ENCODE data around the gene WWOX. TPM values are rescaled to one million over a fixed set of nuclear protein-coding genes. Genes with fewer than 3 reads are reported as not detected.
A peak's percentile ranks its signal among the peaks of the same experiment; 100 is the strongest.

Gene WWOX
- total RNA-seq, 2 experiments from 2014 or later = 16.6 to 19.0 TPM

DNA sequence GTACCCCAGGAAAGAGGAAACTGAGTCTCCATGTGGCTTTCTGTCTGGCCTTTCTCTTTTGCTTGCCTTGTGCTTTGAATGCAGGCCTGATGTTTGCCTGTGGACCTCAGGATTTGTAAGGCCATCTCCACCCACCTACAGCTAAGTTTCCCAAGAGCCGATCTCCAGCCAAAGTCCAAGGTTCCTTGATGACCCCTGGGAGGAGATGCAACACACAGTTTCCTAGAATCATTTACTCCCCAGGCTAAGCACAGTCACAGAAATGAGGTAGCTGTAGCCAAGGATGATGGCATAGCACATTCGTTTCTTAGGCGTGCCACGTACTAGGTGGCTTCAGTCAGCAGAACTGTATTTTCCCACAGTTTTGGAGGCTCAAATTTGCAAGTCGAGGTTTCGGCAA is 905.6 kb downstream of the WWOX start:
- DNase-seq = no peak
- POLR2A ChIA-PET = no interaction called here
- H3K9me3 Mint-ChIP-seq = peaks cover 4% of the 10 kb centered on the region
- no peaks in the 10 kb centered on the region for H3K27me3 Mint-ChIP-seq
- H3K4me1 Mint-ChIP-seq = peaks cover 26% of the 10 kb centered on the region
- H3K36me3 Mint-ChIP-seq (ENCODE audit: low read depth) = peaks cover 11% of the 10 kb centered on the region
- CTCF ChIA-PET = no interaction called here
- no peak overlapping the region for H3K27ac Mint-ChIP-seq
- H3K4me3 Mint-ChIP-seq = no peak overlapping the region

DNA sequence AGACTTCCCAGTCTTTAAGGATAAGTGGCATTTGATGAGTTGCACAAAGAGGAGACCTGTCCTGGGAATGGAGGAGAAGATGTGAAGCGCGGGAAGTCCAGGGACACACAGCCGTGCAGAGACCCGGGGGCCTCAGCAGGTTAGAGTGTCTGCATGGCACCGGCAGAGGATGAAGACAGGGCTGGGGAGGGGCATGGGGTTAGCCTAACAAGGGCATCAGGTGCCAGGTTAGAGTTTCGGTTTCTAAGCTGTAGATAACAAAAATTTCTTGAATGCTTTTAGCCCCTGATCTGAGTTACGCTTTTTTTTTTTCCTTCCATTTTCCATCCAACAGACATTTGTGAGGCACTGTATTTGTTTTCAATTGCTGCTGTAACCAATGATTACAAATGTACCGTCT is 906.8 kb downstream of the WWOX start:
- Mint-ChIP-seq H3K4me3 (no peak overlapping the region), H3K27me3 (no peaks in the 10 kb centered on the region), H3K36me3 (ENCODE audit: low read depth) (peaks cover 11% of the 10 kb centered on the region), H3K4me1 (peaks cover 26% of the 10 kb centered on the region), H3K9me3 (peaks cover 4% of the 10 kb centered on the region), H3K27ac (peak overlapping the region; percentile 17)
- DNase-seq = no peak
- POLR2A ChIA-PET = no interaction called here
- CTCF ChIA-PET = interaction anchor here (0.7 kb wide), 1 partner anchor 236 kb away, joined by 3 read pairs; no protein-coding TSS in a partner anchor

DNA sequence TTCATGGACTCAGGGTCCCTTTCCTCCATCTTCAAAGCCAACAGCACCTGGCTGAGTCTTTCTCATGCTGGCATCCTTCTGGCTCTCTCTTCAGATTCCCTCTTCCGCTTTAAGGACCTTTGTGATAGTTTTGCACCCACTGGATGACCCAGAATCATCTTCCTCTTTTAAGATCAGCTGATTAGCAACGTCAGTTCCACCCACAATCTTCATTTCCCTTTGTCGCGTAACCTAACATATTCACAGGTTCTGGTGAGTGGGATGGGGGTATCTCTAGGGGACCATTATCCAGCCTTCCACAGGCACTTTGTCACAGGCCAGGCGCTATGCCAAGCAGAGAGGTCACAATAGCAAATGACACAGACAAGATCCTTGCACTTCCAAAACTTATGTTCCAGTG is 907.3 kb downstream of the WWOX start:
- peak overlapping the region; percentile 19 for H3K4me3 Mint-ChIP-seq
- ChIA-PET CTCF (interaction anchor here (0.9 kb wide), 1 partner anchor 41 kb away, joined by 4 read pairs; no protein-coding TSS in a partner anchor), POLR2A (interaction anchor here (0.8 kb wide), 1 partner anchor 49 kb away, joined by 3 read pairs; no protein-coding TSS in a partner anchor)
- peak overlapping the region; percentile 58 for H3K27ac Mint-ChIP-seq
- peaks cover 26% of the 10 kb centered on the region for H3K4me1 Mint-ChIP-seq
- peaks cover 11% of the 10 kb centered on the region for H3K36me3 Mint-ChIP-seq (ENCODE audit: low read depth)
- no peak for DNase-seq
- H3K9me3 Mint-ChIP-seq = peaks cover 4% of the 10 kb centered on the region
- H3K27me3 Mint-ChIP-seq = no peaks in the 10 kb centered on the region

DNA sequence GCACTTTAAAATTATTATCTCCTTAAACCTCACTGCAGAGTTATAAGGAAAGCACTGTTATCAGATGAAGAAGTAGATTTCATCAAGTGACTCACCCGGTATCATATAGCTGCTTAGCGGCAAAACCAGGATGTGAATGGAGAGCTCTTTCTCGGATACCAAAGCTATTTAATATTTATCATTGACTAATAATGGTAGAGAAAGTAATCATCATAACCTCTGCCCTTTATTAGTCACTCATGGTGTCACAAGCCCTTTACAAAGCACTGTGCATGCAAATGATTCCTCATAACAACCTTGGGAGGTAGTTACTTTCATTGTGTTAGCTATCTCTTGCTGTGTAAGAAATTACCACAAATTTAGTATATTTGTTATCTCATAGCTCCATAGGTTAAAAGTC is 908.2 kb downstream of the WWOX start:
- Mint-ChIP-seq H3K9me3 (peaks cover 4% of the 10 kb centered on the region), H3K27me3 (no peaks in the 10 kb centered on the region), H3K4me1 (peaks cover 31% of the 10 kb centered on the region), H3K36me3 (ENCODE audit: low read depth) (peaks cover 11% of the 10 kb centered on the region), H3K27ac (peak overlapping the region; percentile 29), H3K4me3 (no peak overlapping the region)
- no peak for DNase-seq
- CTCF ChIA-PET = interaction anchor here (0.9 kb wide), 1 partner anchor 40 kb away, joined by 4 read pairs; no protein-coding TSS in a partner anchor
- POLR2A ChIA-PET = interaction anchor here (0.6 to 1.1 kb wide), 4 partner anchors 12 to 50 kb away, joined by 3 read pairs; no protein-coding TSS in a partner anchor

DNA sequence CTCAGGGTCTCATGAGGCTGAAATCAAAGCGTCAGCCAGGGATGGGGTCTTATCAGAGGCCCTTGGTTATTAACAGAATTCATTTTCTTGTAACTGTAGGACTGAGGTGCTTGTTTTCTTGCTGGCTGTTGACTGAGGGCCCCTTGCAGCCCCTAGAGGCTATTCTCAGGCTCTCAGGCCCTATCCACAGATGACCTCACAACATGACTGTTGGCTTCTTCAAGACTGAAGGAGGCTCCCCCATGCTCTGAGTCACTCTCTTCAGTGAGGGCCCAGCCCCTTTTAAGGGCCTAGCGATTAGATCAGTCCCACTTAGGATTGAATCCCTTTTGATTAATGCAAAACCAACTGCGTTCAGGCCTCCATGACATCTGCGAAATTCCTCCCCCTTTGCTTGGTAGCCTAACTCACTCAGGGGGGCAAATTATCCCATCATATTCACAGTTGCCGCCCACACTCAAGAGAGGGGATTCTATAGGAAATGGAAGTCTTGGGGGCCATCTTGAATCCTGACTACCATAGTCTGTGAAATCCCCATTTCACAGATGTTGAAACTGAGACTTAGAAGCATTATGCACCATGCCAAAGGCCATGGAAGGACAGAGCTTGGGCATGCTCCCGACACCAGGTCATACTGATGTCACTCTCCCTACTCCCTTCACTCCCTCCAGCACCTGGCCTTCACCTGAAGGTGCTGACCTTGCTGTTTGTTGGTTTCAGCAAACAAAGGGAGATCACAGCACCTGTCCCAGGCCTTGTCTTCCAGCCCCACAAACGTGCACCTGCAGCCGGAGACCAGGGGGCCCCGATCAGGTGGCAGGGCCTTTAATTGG is 908.8 kb downstream of the WWOX start:
- no peak for DNase-seq
- Mint-ChIP-seq H3K27me3 (no peaks in the 10 kb centered on the region), H3K27ac (peak overlapping the region; percentile 29), H3K9me3 (peaks cover 4% of the 10 kb centered on the region), H3K4me1 (peaks cover 33% of the 10 kb centered on the region), H3K36me3 (ENCODE audit: low read depth) (peaks cover 11% of the 10 kb centered on the region), H3K4me3 (no peak overlapping the region)
- POLR2A ChIA-PET = interaction anchor here (0.6 to 1.1 kb wide), 3 partner anchors 11 to 46 kb away, joined by 3 read pairs; no protein-coding TSS in a partner anchor
- CTCF ChIA-PET = no interaction called here

DNA sequence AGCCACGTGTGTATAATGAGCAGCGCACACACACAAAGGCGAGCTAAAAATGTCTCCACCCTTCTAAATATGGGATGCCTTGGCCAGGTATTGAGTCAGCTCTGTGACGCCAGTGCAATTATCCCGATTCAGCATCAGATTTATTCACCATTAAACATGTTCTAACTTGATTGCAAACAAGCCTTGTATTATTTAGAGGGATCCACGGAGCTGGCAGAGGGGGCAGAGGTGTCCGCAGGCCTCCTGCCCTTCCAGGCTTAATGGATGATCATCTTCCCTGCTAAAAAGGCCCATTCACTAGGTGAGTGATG is 909.4 kb downstream of the WWOX start:
- ChIA-PET CTCF (no interaction called here), POLR2A (no interaction called here)
- H3K4me1 Mint-ChIP-seq = peaks cover 34% of the 10 kb centered on the region
- no peak overlapping the region for H3K4me3 Mint-ChIP-seq
- no peak overlapping the region for H3K27ac Mint-ChIP-seq
- H3K9me3 Mint-ChIP-seq = peaks cover 4% of the 10 kb centered on the region
- H3K36me3 Mint-ChIP-seq (ENCODE audit: low read depth) = peaks cover 11% of the 10 kb centered on the region
- no peak for DNase-seq
- H3K27me3 Mint-ChIP-seq = no peaks in the 10 kb centered on the region

DNA sequence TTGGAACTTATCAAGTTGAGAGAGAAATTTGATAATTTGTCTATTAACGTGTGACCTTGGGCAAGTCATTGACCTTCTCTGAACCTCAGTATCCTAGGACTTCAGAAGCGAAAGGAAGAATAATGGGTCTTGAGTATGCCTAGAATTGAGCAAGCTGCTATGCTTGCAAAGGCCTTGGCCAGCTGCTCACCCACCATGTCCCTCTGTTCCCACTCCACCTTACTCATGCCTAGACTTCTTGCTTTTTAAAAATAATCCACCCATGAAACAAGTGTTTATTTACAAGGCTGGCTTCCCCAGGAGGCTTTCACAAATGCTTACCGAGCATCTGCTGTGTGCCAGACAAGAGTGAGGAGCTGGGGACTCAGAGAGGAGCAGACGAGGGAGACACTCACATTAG is 910.4 kb downstream of the WWOX start:
- Mint-ChIP-seq H3K36me3 (ENCODE audit: low read depth) (peaks cover 11% of the 10 kb centered on the region), H3K27me3 (no peaks in the 10 kb centered on the region), H3K27ac (no peak overlapping the region), H3K4me1 (peaks cover 34% of the 10 kb centered on the region), H3K4me3 (no peak overlapping the region), H3K9me3 (peaks cover 4% of the 10 kb centered on the region)
- DNase-seq = no peak
- POLR2A ChIA-PET = no interaction called here
- CTCF ChIA-PET = no interaction called here

DNA sequence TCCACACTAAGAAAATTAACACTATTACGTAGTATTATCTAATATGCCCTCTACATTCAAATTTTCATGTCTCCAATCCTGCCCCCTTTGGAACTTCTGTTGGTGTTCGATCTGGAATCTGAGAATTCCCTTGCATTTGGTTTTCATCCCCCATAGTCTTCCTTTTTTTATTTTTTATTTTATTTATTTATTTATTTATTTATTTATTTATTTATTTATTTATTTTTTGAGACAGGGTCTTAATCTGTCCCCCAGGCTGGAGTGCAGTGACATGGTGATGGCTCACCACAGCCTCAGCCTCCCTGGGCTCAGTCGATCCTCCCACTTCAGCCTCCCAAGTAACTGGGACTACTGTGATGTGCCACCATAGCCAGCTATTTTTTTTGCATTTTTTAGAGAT is 911.8 kb downstream of the WWOX start:
- peaks cover 4% of the 10 kb centered on the region for H3K9me3 Mint-ChIP-seq
- ChIA-PET CTCF (no interaction called here), POLR2A (no interaction called here)
- no peak overlapping the region for H3K4me3 Mint-ChIP-seq
- DNase-seq = no peak
- peaks cover 7% of the 10 kb centered on the region for H3K36me3 Mint-ChIP-seq (ENCODE audit: low read depth)
- H3K27ac Mint-ChIP-seq = no peak overlapping the region
- peaks cover 30% of the 10 kb centered on the region for H3K4me1 Mint-ChIP-seq
- H3K27me3 Mint-ChIP-seq = no peaks in the 10 kb centered on the region

DNA sequence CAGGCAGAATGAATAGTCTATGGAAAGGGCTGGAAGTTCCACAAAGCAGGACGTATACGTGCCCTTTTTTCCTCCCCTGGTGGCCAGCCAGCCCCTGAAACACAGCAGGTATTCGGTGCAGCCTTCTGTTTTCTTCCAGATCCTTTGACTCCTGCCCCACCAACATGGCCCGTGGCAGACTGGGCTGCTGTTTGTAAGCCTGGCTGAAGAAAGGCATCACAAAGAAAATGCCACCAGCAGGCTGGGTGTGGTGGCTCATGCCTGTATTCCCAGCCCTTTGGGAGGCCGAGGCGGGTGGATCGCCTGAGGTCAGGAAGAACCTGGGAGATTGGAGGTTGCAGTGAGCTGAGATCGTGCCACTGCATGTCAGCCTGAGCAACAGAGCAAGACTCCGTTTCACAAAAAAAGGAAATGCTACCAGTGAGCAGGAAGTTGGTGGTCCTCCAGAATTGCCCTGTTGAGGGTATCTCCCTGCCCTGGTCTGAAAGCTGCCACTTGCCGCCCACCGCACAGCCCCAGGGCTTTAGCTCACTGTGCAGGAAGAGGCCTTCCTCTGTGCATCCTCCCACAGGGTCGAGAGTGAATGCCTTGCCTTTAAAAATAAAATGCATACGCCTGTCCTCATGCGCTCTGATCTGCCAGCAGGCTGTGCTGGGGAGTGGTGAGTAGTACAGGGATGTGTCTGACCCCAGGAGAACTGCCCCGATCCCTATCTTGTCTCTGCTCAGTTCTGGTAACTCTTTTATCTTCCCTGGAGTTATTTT is 913.4 kb downstream of the WWOX start:
- Mint-ChIP-seq H3K4me3 (no peak overlapping the region), H3K36me3 (ENCODE audit: low read depth) (peaks cover 3% of the 10 kb centered on the region), H3K27me3 (no peaks in the 10 kb centered on the region), H3K4me1 (peaks cover 14% of the 10 kb centered on the region), H3K9me3 (no peaks in the 10 kb centered on the region), H3K27ac (no peak overlapping the region)
- no peak for DNase-seq
- ChIA-PET CTCF (interaction anchor here (0.6 kb wide), 1 partner anchor 258 kb away, joined by 4 read pairs; no protein-coding TSS in a partner anchor), POLR2A (no interaction called here)

DNA sequence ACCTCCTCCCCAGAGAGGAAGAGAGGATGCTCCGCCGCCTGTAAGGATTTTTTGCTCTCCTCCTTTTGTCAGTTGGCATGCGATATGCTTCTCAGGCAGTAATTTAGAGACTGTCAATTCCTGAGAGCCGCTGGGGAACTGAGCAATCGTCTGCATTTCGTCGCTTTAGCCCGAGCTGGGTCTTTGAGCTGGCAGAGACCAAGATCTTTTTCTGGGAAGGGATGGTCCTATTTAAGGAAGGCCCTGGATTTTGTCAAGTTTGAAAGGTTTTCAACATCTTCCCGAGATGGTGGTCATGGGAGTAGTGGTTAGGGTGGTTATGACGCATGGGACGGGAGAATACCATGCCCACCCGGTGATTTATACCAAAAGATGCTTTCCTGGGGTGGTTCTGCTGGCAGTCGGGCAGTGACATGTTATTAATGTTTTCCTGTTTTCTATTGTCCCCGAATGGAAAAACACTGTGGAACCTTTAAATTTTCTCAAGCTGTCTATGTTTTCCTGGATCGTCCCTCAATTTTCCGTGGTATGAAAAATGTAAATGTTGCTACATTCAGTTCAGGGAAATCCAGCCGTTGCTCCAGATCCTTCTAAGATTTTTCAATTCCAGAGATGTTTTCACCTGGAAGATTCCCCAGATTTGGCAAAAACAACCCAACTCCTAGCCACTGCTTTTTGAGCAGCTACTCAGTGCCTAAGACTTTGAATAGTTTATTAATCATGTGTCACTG is 914.6 kb downstream of the WWOX start:
- Mint-ChIP-seq H3K27me3 (no peaks in the 10 kb centered on the region), H3K36me3 (ENCODE audit: low read depth) (peaks cover 2% of the 10 kb centered on the region), H3K27ac (no peak overlapping the region), H3K4me3 (no peak overlapping the region), H3K9me3 (peaks cover 3% of the 10 kb centered on the region), H3K4me1 (peaks cover 9% of the 10 kb centered on the region)
- DNase-seq = no peak
- ChIA-PET POLR2A (no interaction called here), CTCF (interaction anchor here (0.6 kb wide), 1 partner anchor 257 kb away, joined by 4 read pairs; no protein-coding TSS in a partner anchor)

DNA sequence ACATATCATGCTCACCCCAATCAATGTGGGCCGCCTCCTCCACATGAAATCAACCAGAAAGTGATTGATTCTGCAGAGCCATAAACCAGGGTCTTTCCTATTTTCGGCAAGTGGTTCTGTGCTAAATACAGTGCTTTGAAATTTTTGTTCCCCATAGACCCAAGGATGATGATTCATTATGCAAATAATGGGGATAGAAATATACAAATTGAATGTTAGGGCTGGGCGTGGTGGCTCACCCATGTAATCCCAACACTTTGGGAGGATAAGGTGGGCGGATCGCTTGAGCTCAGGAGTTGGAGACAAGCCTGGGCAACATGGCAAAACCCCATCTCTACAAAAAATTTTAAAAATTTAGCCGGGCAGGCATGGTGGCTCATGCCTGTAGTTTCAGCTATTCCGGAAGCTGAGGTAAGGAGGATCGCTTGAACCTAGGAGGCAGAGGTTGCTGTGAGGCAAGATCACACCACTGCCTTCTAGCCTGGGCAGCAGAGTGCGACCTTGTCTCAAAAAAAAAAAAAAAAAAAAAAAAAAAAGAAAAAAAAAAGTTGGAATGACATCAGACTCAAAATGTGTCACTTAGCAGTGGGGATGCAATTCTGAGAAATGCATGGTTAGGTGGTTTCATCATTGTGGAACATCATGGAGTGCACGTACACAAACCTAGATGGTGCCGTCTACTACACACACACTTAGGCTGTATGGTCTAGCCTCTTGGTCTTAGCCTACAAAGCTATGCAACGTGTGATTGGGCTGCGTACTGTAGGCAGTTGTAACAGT is 919.4 kb downstream of the WWOX start:
- DNase-seq = no peak
- H3K4me1 Mint-ChIP-seq = peaks cover 1% of the 10 kb centered on the region
- ChIA-PET CTCF (no interaction called here), POLR2A (interaction anchor here (0.6 to 1.0 kb wide), 2 partner anchors 11 to 28 kb away, joined by 3 read pairs; no protein-coding TSS in a partner anchor)
- no peaks in the 10 kb centered on the region for H3K27me3 Mint-ChIP-seq
- no peak overlapping the region for H3K4me3 Mint-ChIP-seq
- no peak overlapping the region for H3K27ac Mint-ChIP-seq
- peaks cover 3% of the 10 kb centered on the region for H3K9me3 Mint-ChIP-seq
- H3K36me3 Mint-ChIP-seq (ENCODE audit: low read depth) = no peaks in the 10 kb centered on the region

DNA sequence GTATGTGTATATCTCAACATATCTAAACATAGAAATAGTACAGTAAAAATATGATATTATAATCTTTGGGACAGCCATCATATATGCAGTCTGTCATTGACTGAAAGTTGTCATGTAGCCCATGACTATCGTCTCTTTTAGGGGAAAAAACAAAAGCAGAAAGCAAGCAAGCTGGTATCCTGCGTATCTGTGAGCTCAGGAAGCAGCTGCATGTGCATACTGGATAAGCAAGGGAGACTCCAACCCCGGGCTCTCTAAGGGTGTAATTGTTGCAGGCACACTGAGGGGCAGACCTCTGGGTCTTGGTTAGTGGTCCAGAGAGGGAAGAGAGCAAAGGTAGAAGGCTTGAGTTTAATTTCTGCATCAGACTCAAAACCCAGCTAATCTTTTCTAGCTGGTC is 920.0 kb downstream of the WWOX start:
- Mint-ChIP-seq H3K27me3 (no peaks in the 10 kb centered on the region), H3K4me3 (no peak overlapping the region), H3K4me1 (peaks cover 1% of the 10 kb centered on the region), H3K36me3 (ENCODE audit: low read depth) (no peaks in the 10 kb centered on the region), H3K9me3 (peaks cover 3% of the 10 kb centered on the region), H3K27ac (no peak overlapping the region)
- DNase-seq = no peak
- POLR2A ChIA-PET = interaction anchor here (1.0 kb wide), 1 partner anchor 12 kb away, joined by 3 read pairs; no protein-coding TSS in a partner anchor
- CTCF ChIA-PET = no interaction called here

All from activated CD4-positive, alpha-beta memory T cell treated with anti-CD3 and anti-CD28 coated beads, Interleukin-2, amount 10 ng/mL, durations not matched to agents 7 days and 5 days (primary cell).